SK-N-MC (cell line): ENCODE results near the gene FRMPD2.

Experiments used
- EZH2 ChIP-seq: fragments of 200-600 bp; sonication (generic); IDR thresholded peaks from one replicate; pipeline ENCODE4 v1.6.1; 2017; ENCODE audit warnings: antibody characterized with exemption
- FOXP2 ChIP-seq: optimal IDR thresholded peaks from 2 replicates; pipeline ENCODE3; 2011; ENCODE audit warnings: mild to moderate bottlenecking, moderate library complexity; ENCODE audit not compliant: insufficient read depth; ENCODE audit errors: extremely low read length, control extremely low read depth
- POLR2AphosphoS5 ChIP-seq: IDR thresholded peaks from 2 replicates; pipeline ENCODE4 v1.6.1; 2012; ENCODE audit warnings: mild to moderate bottlenecking, low read depth, low read length, borderline replicate concordance

DNA sequence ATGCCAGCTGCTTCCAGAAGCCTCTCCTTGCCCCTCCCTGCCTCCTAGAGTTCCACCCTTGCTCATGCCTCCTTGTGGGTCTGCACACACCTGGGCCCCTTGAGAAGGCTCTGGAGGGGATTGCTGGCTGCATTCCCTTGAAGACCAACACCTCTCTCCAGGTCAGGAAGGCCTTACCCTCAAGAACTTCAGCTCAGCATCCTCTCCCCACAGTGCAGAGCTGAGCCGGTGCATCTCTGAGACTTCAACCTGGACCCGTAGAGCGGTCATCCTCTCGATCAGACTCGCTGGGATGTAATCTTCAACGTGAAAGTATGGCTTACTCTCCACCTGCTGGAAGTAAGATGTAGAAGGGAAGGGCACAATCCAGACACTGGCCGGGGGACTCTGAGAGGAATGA is 62.7 kb downstream of the FRMPD2 start:
- TF ChIP-seq POLR2AphosphoS5: no peak
- no peak for TF ChIP-seq EZH2
- TF ChIP-seq FOXP2: no peak
